Breast epithelium (tissue), 4 donors: Measurements from ENCODE around the gene KMT2D. TPM values are rescaled to one million over a fixed set of nuclear protein-coding genes. Genes with fewer than 3 reads are reported as not detected.

Experiments used
- DNase-seq, 2 donors: peaks; one replicate each; pipeline ENCODE4 v3.0.0-alpha.2; 2019; ENCODE audit warnings: low spot score in 2 of 2
- H3K27ac ChIP-seq, 2 donors: fragments of 200-600 bp; sonication (generic) in 1 of 2; one replicate each; pipeline ENCODE4 v1.5.1; 2016 to 2019; ENCODE audit warnings: mild to moderate bottlenecking in 1 of 2
- H3K27me3 ChIP-seq, 2 donors: fragments of 200-600 bp; sonication (generic) in 1 of 2; one replicate each; pipeline versions ENCODE4 v1.5.1 to v1.6.0; 2017 to 2019; ENCODE audit warnings: control low read depth in 1 of 2, mild to moderate bottlenecking in 1 of 2
- H3K36me3 ChIP-seq: fragments of 200-600 bp; one replicate; pipeline ENCODE4 v1.5.1; 2019
- H3K4me1 ChIP-seq, 2 donors: fragments of 200-600 bp; sonication (generic); one replicate each; pipeline ENCODE4 v1.5.1; 2016 to 2019; ENCODE audit warnings: control low read depth in 1 of 2
- H3K4me3 ChIP-seq, 3 donors: fragments of 200-600 bp; sonication (generic); 1 replicate in 2 of 3; 2 replicates in 1 of 3; pipeline ENCODE4 v1.5.1; 2016 to 2019; ENCODE audit warnings: mild to moderate bottlenecking in 3 of 3, moderate library complexity in 2 of 3
- H3K9me3 ChIP-seq, 2 donors: fragments of 200-600 bp; sonication (generic) in 1 of 2; one replicate each; pipeline ENCODE4 v1.5.1; 2016 to 2019; ENCODE audit warnings: control low read depth in 1 of 2
- CTCF ChIP-seq, 3 donors: fragments of 450-650 bp; IDR thresholded peaks; one replicate each; pipeline ENCODE4 v1.5.1; 2016 to 2017; ENCODE audit warnings: antibody characterized with exemption in 3 of 3, mild to moderate bottlenecking in 3 of 3, moderate library complexity in 3 of 3
- POLR2A ChIP-seq: fragments of 450-650 bp; IDR thresholded peaks from one replicate; pipeline ENCODE4 v1.6.1; 2016; ENCODE audit warnings: antibody characterized with exemption, mild to moderate bottlenecking, moderate library complexity
- POLR2AphosphoS5 ChIP-seq, 3 donors: sonication (generic); formaldehyde crosslinking; IDR thresholded peaks; one replicate each; pipeline ENCODE4 v1.6.1; 2017; ENCODE audit warnings: antibody characterized with exemption in 3 of 3
- intact Hi-C: fragments of 100-400 bp; cut with DNase I; formaldehyde crosslinking; loops from one replicate; pipeline ENCODE4 v1.15.1; 2023; ENCODE audit warnings: low total_unique reads
- total RNA-seq, 3 donors: library from RNA; depleted of rRNA; stranded (reverse); fragments of >200 nt; gene quantifications; one replicate each; pipeline ENCODE4 v1.1.0, GENCODE V29; 2016

The KMT2D gene
- total RNA-seq, 3 donors from 2014 or later = 35.4 to 51.4 (median 45.9) TPM

GRCh38 chr12:49055092-49055491 is 5.5 kb downstream of the KMT2D start:
- no peak for DNase-seq
- TF ChIP-seq CTCF (IDR thresholded peaks at IDR 0.05) (no peak), POLR2AphosphoS5 (IDR thresholded peaks at IDR 0.05) (no peak), POLR2A (no peak)
- Histone ChIP-seq H3K4me3 (no peak overlapping the region), H3K36me3 (peaks cover 16% of the 10 kb centered on the region), H3K27ac (no peak overlapping the region), H3K9me3 (no peaks in the 10 kb centered on the region), H3K27me3 (no peaks in the 10 kb centered on the region), H3K4me1 (peaks cover 10 to 32% of the 10 kb centered on the region in 2 donors)
- intact Hi-C loops = no loop called here

GRCh38 chr12:49054524-49054923 is 6.1 kb downstream of the KMT2D start:
- intact Hi-C loops = no loop called here
- Histone ChIP-seq H3K36me3 (peaks cover 16% of the 10 kb centered on the region), H3K4me1 (peaks cover 10 to 32% of the 10 kb centered on the region in 2 donors), H3K4me3 (no peak overlapping the region), H3K27me3 (no peaks in the 10 kb centered on the region), H3K27ac (no peak overlapping the region), H3K9me3 (no peaks in the 10 kb centered on the region)
- TF ChIP-seq CTCF (IDR thresholded peaks at IDR 0.05) = no peak
- no peak for TF ChIP-seq POLR2AphosphoS5 (IDR thresholded peaks at IDR 0.05)
- TF ChIP-seq POLR2A = no peak
- no peak for DNase-seq

- peaks cover 10 to 32% of the 10 kb centered on the region in 2 donors for H3K4me1 ChIP-seq
- no peak overlapping the region for H3K4me3 ChIP-seq
- no peaks in the 10 kb centered on the region for H3K9me3 ChIP-seq
- no peak overlapping the region for H3K27ac ChIP-seq
- H3K36me3 ChIP-seq = peaks cover 16% of the 10 kb centered on the region
- no peaks in the 10 kb centered on the region for H3K27me3 ChIP-seq
- DNase-seq = no peak
- intact Hi-C loops = no loop called here
- TF ChIP-seq POLR2A (no peak), POLR2AphosphoS5 (IDR thresholded peaks at IDR 0.05) (no peak), CTCF (IDR thresholded peaks at IDR 0.05) (no peak)
Observed at GRCh38 chr12:49054096-49054495, 6.5 kb downstream of the KMT2D start.

GRCh38 chr12:49052451-49053208 is 8.0 kb downstream of the KMT2D start:
- peaks cover 7 to 24% of the 10 kb centered on the region in 2 donors for H3K4me1 ChIP-seq
- H3K27me3 ChIP-seq = no peaks in the 10 kb centered on the region
- no peak overlapping the region for H3K27ac ChIP-seq
- DNase-seq = no peak
- peaks cover 19% of the 10 kb centered on the region for H3K36me3 ChIP-seq
- intact Hi-C loops = no loop called here
- TF ChIP-seq POLR2A = no peak
- no peak for TF ChIP-seq CTCF (IDR thresholded peaks at IDR 0.05)
- TF ChIP-seq POLR2AphosphoS5 (IDR thresholded peaks at IDR 0.05) = no peak
- no peak overlapping the region for H3K4me3 ChIP-seq
- H3K9me3 ChIP-seq = no peaks in the 10 kb centered on the region

- intact Hi-C loops = no loop called here
- DNase-seq = no peak
- Histone ChIP-seq H3K9me3 (no peaks in the 10 kb centered on the region), H3K27ac (no peak overlapping the region), H3K27me3 (no peaks in the 10 kb centered on the region), H3K4me3 (no peak overlapping the region), H3K4me1 (peaks cover 2 to 17% of the 10 kb centered on the region in 2 donors), H3K36me3 (peaks cover 19% of the 10 kb centered on the region)
- TF ChIP-seq POLR2AphosphoS5 (IDR thresholded peaks at IDR 0.05) = no peak
- no peak for TF ChIP-seq CTCF (IDR thresholded peaks at IDR 0.05)
- TF ChIP-seq POLR2A = no peak
Observed at GRCh38 chr12:49051777-49052438, 8.7 kb downstream of the KMT2D start.
